BLaER1 treated with 17β-estradiol and CSF1 and Interleukin-3, amounts not matched to agents 10 nM and 100 nM (cell line): ENCODE data around the gene PTPRK.
A peak's percentile ranks its signal among the peaks of the same experiment; 100 is the strongest.

Experiments
- H3K27ac ChIP-seq, 11 experiments: shearing (Covaris generic); formaldehyde crosslinking; 2 replicates each; pipeline ENCODE4 v1.8.1; 2022
- H3K27me3 ChIP-seq, 11 experiments: shearing (Covaris generic); formaldehyde crosslinking; 2 replicates each; pipeline ENCODE4 v1.8.1; 2022
- H3K36me3 ChIP-seq, 11 experiments: shearing (Covaris generic); formaldehyde crosslinking; 2 replicates each; pipeline ENCODE4 v1.8.1; 2022
- H3K4me1 ChIP-seq, 10 experiments: shearing (Covaris generic); formaldehyde crosslinking; 2 replicates each; pipeline ENCODE4 v1.8.1; 2022
- H3K4me2 ChIP-seq, 11 experiments: shearing (Covaris generic); formaldehyde crosslinking; 2 replicates each; pipeline ENCODE4 v1.8.1; 2022
- H3K4me3 ChIP-seq, 10 experiments: shearing (Covaris generic); formaldehyde crosslinking; 2 replicates each; pipeline ENCODE4 v1.8.1; 2022
- H3K9ac ChIP-seq, 11 experiments: shearing (Covaris generic); formaldehyde crosslinking; 2 replicates each; pipeline ENCODE4 v1.8.1; 2022
- H3K9me3 ChIP-seq, 11 experiments: shearing (Covaris generic); formaldehyde crosslinking; replicated peaks in 1 of 11; 2 replicates each; pipeline ENCODE4 v1.8.1; 2022
- H4K20me1 ChIP-seq, 11 experiments: shearing (Covaris generic); formaldehyde crosslinking; 2 replicates each; pipeline ENCODE4 v1.8.1; 2022
- Cebpa-rat ChIP-seq, 11 experiments: shearing (Covaris generic); IDR thresholded peaks; 2 replicates each; pipeline ENCODE4 v1.8.1; 2022

The PTPRK gene

GRCh38 chr6:128339635-128340450, 180.6 kb downstream of the PTPRK start:
- no peak overlapping the region for H3K9ac ChIP-seq
- H3K4me1 ChIP-seq: peaks cover 0 to 10% (median 0%) of the 10 kb centered on the region in 10 experiments; a peak in 4 of 20 replicates
- H3K4me2 ChIP-seq: peak overlapping the region in 3 of 11 experiments; percentile 7 to 26 (median 24); a peak in 1 of 22 replicates
- no peaks in the 10 kb centered on the region for H3K9me3 ChIP-seq
- no peaks in the 10 kb centered on the region for H3K36me3 ChIP-seq
- no peak for TF ChIP-seq Cebpa-rat (IDR thresholded peaks at IDR 0.05)
- no peak overlapping the region for H3K4me3 ChIP-seq
- H4K20me1 ChIP-seq: no peaks in the 10 kb centered on the region
- H3K27ac ChIP-seq: no peak overlapping the region
- H3K27me3 ChIP-seq: no peaks in the 10 kb centered on the region

GRCh38 chr6:128337619-128338018, 182.8 kb downstream of the PTPRK start:
- Histone ChIP-seq H3K27ac (no peak overlapping the region), H3K4me2 (no peak overlapping the region), H3K36me3 (no peaks in the 10 kb centered on the region), H3K4me1 (peaks cover 0 to 10% (median 0%) of the 10 kb centered on the region in 10 experiments; a peak in 4 of 20 replicates), H3K4me3 (no peak overlapping the region), H3K27me3 (no peaks in the 10 kb centered on the region), H3K9ac (no peak overlapping the region), H3K9me3 (no peaks in the 10 kb centered on the region), H4K20me1 (no peaks in the 10 kb centered on the region)
- no peak for TF ChIP-seq Cebpa-rat (IDR thresholded peaks at IDR 0.05)

GRCh38 chr6:128336436-128337095, 183.8 kb downstream of the PTPRK start:
- Histone ChIP-seq H3K27me3 (no peaks in the 10 kb centered on the region), H3K4me1 (peaks cover 0 to 15% (median 0%) of the 10 kb centered on the region in 10 experiments; a peak in 4 of 20 replicates), H3K4me2 (no peak overlapping the region)

GRCh38 chr6:128335963-128336362, 184.4 kb downstream of the PTPRK start:
- H4K20me1 ChIP-seq: no peaks in the 10 kb centered on the region
- H3K4me1 ChIP-seq: peaks cover 0 to 15% (median 0%) of the 10 kb centered on the region in 10 experiments; a peak in 4 of 20 replicates
- H3K27me3 ChIP-seq: no peaks in the 10 kb centered on the region
- no peak overlapping the region for H3K9ac ChIP-seq
- TF ChIP-seq Cebpa-rat (IDR thresholded peaks at IDR 0.05): no peak
- no peak overlapping the region for H3K27ac ChIP-seq
- H3K9me3 ChIP-seq: no peaks in the 10 kb centered on the region
- H3K4me2 ChIP-seq: no peak overlapping the region
- no peak overlapping the region for H3K4me3 ChIP-seq
- no peaks in the 10 kb centered on the region for H3K36me3 ChIP-seq

More at GRCh38 chr6:128336436-128337095, 183.8 kb downstream of the PTPRK start:
- TF ChIP-seq Cebpa-rat (IDR thresholded peaks at IDR 0.05): no peak
- Histone ChIP-seq H3K27ac (no peak overlapping the region), H3K4me3 (no peak overlapping the region), H3K9me3 (no peaks in the 10 kb centered on the region), H3K9ac (no peak overlapping the region), H3K36me3 (no peaks in the 10 kb centered on the region), H4K20me1 (no peaks in the 10 kb centered on the region)

- H3K9me3 ChIP-seq: no peaks in the 10 kb centered on the region
- H4K20me1 ChIP-seq: no peaks in the 10 kb centered on the region
- no peak overlapping the region for H3K9ac ChIP-seq
- no peak overlapping the region for H3K27ac ChIP-seq
- peaks cover 0 to 6% (median 0%) of the 10 kb centered on the region in 10 experiments; a peak in 1 of 20 replicates for H3K4me1 ChIP-seq
- TF ChIP-seq Cebpa-rat (IDR thresholded peaks at IDR 0.05): no peak
- no peaks in the 10 kb centered on the region for H3K27me3 ChIP-seq
- no peaks in the 10 kb centered on the region for H3K36me3 ChIP-seq
- H3K4me2 ChIP-seq: no peak overlapping the region
- no peak overlapping the region for H3K4me3 ChIP-seq
These were observed 186.7 kb downstream of the PTPRK start for GRCh38 chr6:128333581-128334223.

GRCh38 chr6:128327890-128328289, 192.5 kb downstream of the PTPRK start:
- no peak overlapping the region for H3K9ac ChIP-seq
- peaks cover 0 to 6% (median 0%) of the 10 kb centered on the region in 10 experiments; a peak in 1 of 20 replicates for H3K4me1 ChIP-seq
- H3K36me3 ChIP-seq: no peaks in the 10 kb centered on the region
- H3K27me3 ChIP-seq: no peaks in the 10 kb centered on the region
- peaks cover 0 to 3% (median 0%) of the 10 kb centered on the region in 11 experiments; a peak in 1 of 22 replicates for H3K9me3 ChIP-seq
- no peak overlapping the region for H3K4me3 ChIP-seq
- no peak overlapping the region for H3K4me2 ChIP-seq
- no peaks in the 10 kb centered on the region for H4K20me1 ChIP-seq
- TF ChIP-seq Cebpa-rat (IDR thresholded peaks at IDR 0.05): no peak
- H3K27ac ChIP-seq: no peak overlapping the region

- no peaks in the 10 kb centered on the region for H3K4me1 ChIP-seq
- H4K20me1 ChIP-seq: no peaks in the 10 kb centered on the region
- peaks cover 0 to 7% (median 0%) of the 10 kb centered on the region in 11 experiments; a peak in 1 of 22 replicates for H3K36me3 ChIP-seq
- no peak overlapping the region for H3K4me3 ChIP-seq
- peaks cover 0 to 3% (median 0%) of the 10 kb centered on the region in 11 experiments; a peak in 1 of 22 replicates for H3K9me3 ChIP-seq
- H3K27ac ChIP-seq: no peak overlapping the region
- H3K4me2 ChIP-seq: no peak overlapping the region
- H3K27me3 ChIP-seq: no peaks in the 10 kb centered on the region
- no peak for TF ChIP-seq Cebpa-rat (IDR thresholded peaks at IDR 0.05)
- no peak overlapping the region for H3K9ac ChIP-seq
These were observed 197.4 kb downstream of the PTPRK start for GRCh38 chr6:128323011-128323410.

GRCh38 chr6:128319946-128320345, 200.5 kb downstream of the PTPRK start:
- Histone ChIP-seq H3K36me3 (peaks cover 0 to 7% (median 0%) of the 10 kb centered on the region in 11 experiments; a peak in 1 of 22 replicates), H3K27me3 (no peaks in the 10 kb centered on the region), H4K20me1 (no peaks in the 10 kb centered on the region), H3K4me1 (no peaks in the 10 kb centered on the region), H3K4me3 (no peak overlapping the region), H3K27ac (no peak overlapping the region), H3K9me3 (no peaks in the 10 kb centered on the region), H3K4me2 (no peak overlapping the region), H3K9ac (no peak overlapping the region)
- no peak for TF ChIP-seq Cebpa-rat (IDR thresholded peaks at IDR 0.05)

- Histone ChIP-seq H3K36me3 (peaks cover 0 to 7% (median 0%) of the 10 kb centered on the region in 11 experiments; a peak in 1 of 22 replicates), H4K20me1 (no peaks in the 10 kb centered on the region), H3K27ac (no peak overlapping the region), H3K4me1 (no peaks in the 10 kb centered on the region), H3K4me2 (no peak overlapping the region), H3K9me3 (no peaks in the 10 kb centered on the region), H3K9ac (no peak overlapping the region), H3K27me3 (no peaks in the 10 kb centered on the region), H3K4me3 (no peak overlapping the region)
- TF ChIP-seq Cebpa-rat (IDR thresholded peaks at IDR 0.05): no peak
These were observed 201.2 kb downstream of the PTPRK start for GRCh38 chr6:128319157-128319556.
